Upper lobe of left lung (tissue), 4 donors: ENCODE results near the gene TMEM132D.

Experiments
- EP300 ChIP-seq, 4 donors: sonication (generic); formaldehyde crosslinking; IDR thresholded peaks; one replicate each; pipeline ENCODE4 v1.5.1; 2017; ENCODE audit warnings: antibody characterized with exemption in 4 of 4, control low read depth in 2 of 4
- POLR2A ChIP-seq, 4 donors: fragments of 450-650 bp; IDR thresholded peaks; one replicate each; pipeline ENCODE4 v1.5.1; 2016 to 2017; ENCODE audit warnings: antibody characterized with exemption in 4 of 4, mild to moderate bottlenecking in 2 of 4
- POLR2AphosphoS5 ChIP-seq, 2 donors: sonication (generic); formaldehyde crosslinking; IDR thresholded peaks; one replicate each; pipeline ENCODE4 v1.5.1; 2017; ENCODE audit warnings: antibody characterized with exemption in 2 of 2
- TF ChIP-seq, protein P1 (sequence below), 6 experiments: fragments of 450-650 bp in 4 of 6; fragments of 200-600 bp in 2 of 6; sonication (generic) in 2 of 6; IDR thresholded peaks; one replicate each; pipeline ENCODE4 v1.5.1; 2016 to 2019; ENCODE audit warnings: antibody characterized with exemption in 6 of 6

- no peak for TF ChIP-seq POLR2AphosphoS5 (IDR thresholded peaks at IDR 0.05)
- TF ChIP-seq POLR2A (IDR thresholded peaks at IDR 0.05) = no peak
- TF ChIP-seq, protein P1, sequence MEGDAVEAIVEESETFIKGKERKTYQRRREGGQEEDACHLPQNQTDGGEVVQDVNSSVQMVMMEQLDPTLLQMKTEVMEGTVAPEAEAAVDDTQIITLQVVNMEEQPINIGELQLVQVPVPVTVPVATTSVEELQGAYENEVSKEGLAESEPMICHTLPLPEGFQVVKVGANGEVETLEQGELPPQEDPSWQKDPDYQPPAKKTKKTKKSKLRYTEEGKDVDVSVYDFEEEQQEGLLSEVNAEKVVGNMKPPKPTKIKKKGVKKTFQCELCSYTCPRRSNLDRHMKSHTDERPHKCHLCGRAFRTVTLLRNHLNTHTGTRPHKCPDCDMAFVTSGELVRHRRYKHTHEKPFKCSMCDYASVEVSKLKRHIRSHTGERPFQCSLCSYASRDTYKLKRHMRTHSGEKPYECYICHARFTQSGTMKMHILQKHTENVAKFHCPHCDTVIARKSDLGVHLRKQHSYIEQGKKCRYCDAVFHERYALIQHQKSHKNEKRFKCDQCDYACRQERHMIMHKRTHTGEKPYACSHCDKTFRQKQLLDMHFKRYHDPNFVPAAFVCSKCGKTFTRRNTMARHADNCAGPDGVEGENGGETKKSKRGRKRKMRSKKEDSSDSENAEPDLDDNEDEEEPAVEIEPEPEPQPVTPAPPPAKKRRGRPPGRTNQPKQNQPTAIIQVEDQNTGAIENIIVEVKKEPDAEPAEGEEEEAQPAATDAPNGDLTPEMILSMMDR (IDR thresholded peaks at IDR 0.05) = no peak
- TF ChIP-seq EP300 (IDR thresholded peaks at IDR 0.05) = no peak
These were observed 112.9 kb downstream of the TMEM132D start for GRCh38 chr12:129790930-129791329.
